CD8-positive, alpha-beta memory T cell (primary cell): Measurements from ENCODE around the gene GTF2IRD1. TPM values are rescaled to one million over a fixed set of nuclear protein-coding genes. Genes with fewer than 3 reads are reported as not detected.

Source experiments
- CTCF ChIA-PET: fragments of 350-600 bp; sonication (Branson Sonifier 250); formaldehyde crosslinking; loops from one replicate; lab custom pipeline; 2021; ENCODE audit warnings: antibody characterized with exemption; lab: Charles Lee
- POLR2A ChIA-PET: fragments of 350-600 bp; sonication (Branson Sonifier 250); formaldehyde crosslinking; loops from one replicate; lab custom pipeline; 2021; ENCODE audit warnings: antibody characterized with exemption; lab: Charles Lee
- DNase-seq, 5 donors: peaks; one replicate each; pipeline versions ENCODE4 v3.0.0 to v3.0.0-alpha.2; 2020 to 2022; ENCODE audit warnings: mixed read lengths in 1 of 5
- H3K27ac ChIP-seq: one replicate; pipeline ENCODE4 v1.7.0; 2013; ENCODE audit warnings: low read depth, mild to moderate bottlenecking, low read length, moderate library complexity
- H3K27me3 ChIP-seq: 2 replicates; pipeline ENCODE4 v1.7.0; 2013; ENCODE audit warnings: low read length, mild to moderate bottlenecking; ENCODE audit not compliant: insufficient read depth, poor library complexity, severe bottlenecking
- H3K36me3 ChIP-seq: 2 replicates; pipeline ENCODE4 v1.7.0; 2013; ENCODE audit warnings: mild to moderate bottlenecking, low read length, moderate library complexity; ENCODE audit not compliant: insufficient read depth
- H3K4me1 ChIP-seq: 2 replicates; pipeline ENCODE4 v1.7.0; 2013; ENCODE audit warnings: mild to moderate bottlenecking, low read length, moderate library complexity; ENCODE audit not compliant: insufficient read depth
- H3K4me3 ChIP-seq: 2 replicates; pipeline ENCODE4 v1.7.0; 2013; ENCODE audit warnings: mild to moderate bottlenecking, low read length
- H3K9me3 ChIP-seq: 2 replicates; pipeline ENCODE4 v1.7.0; 2013; ENCODE audit warnings: mild to moderate bottlenecking, low read length
- H3K27ac Mint-ChIP-seq, 8 donors: one replicate each; pipeline ENCODE4 v1.8.0; 2020 to 2021; ENCODE audit warnings: mixed read lengths in 8 of 8, mild to moderate bottlenecking in 6 of 8, inconsistent platforms in 3 of 8, moderate library complexity in 3 of 8
- H3K27me3 Mint-ChIP-seq, 2 donors: one replicate each; pipeline ENCODE4 v1.8.0; 2020 to 2021; ENCODE audit warnings: mixed read lengths in 2 of 2, mild to moderate bottlenecking in 1 of 2, moderate library complexity in 1 of 2
- H3K36me3 Mint-ChIP-seq, 3 donors: one replicate each; pipeline ENCODE4 v1.8.0; 2020 to 2021; ENCODE audit warnings: mixed read lengths in 3 of 3, inconsistent platforms in 1 of 3, mild to moderate bottlenecking in 1 of 3
- H3K4me1 Mint-ChIP-seq, 3 donors: one replicate each; pipeline ENCODE4 v1.8.0; 2020 to 2021; ENCODE audit warnings: mixed read lengths in 3 of 3, inconsistent platforms in 1 of 3, mild to moderate bottlenecking in 1 of 3
- H3K4me3 Mint-ChIP-seq, 7 donors: one replicate each; pipeline ENCODE4 v1.8.0; 2020 to 2021; ENCODE audit warnings: mixed read lengths in 7 of 7, mild to moderate bottlenecking in 6 of 7, moderate library complexity in 4 of 7, inconsistent platforms in 2 of 7
- H3K9me3 Mint-ChIP-seq, 5 donors: one replicate each; pipeline ENCODE4 v1.8.0; 2020 to 2022; ENCODE audit warnings: mixed read lengths in 5 of 5, mild to moderate bottlenecking in 3 of 5, moderate library complexity in 2 of 5, inconsistent platforms in 1 of 5
- polyA plus RNA-seq: library from polyadenylated mRNA; unstranded; fragments of 300-500 nt; fragmentation: Illumina TruSeq; gene quantifications from one replicate; pipeline ENCODE4 v1.2.3, GENCODE V29; 2021
- total RNA-seq, 2 experiments: library from RNA; stranded (reverse); gene quantifications; one replicate each; pipeline ENCODE4 v1.2.3, GENCODE V29; 2021

GTF2IRD1 gene
- total and polyA plus RNA-seq, 3 experiments from 2014 or later: 0.42 to 0.88 TPM; not detected in 1

- Histone ChIP-seq H3K9me3 (no peaks in the 10 kb centered on the region), H3K4me1 (no peaks in the 10 kb centered on the region), H3K36me3 (no peaks in the 10 kb centered on the region), H3K4me3 (no peak overlapping the region), H3K27me3 (no peaks in the 10 kb centered on the region), H3K27ac (no peak overlapping the region)
- peaks cover 0 to 5% (median 0%) of the 10 kb centered on the region in 3 donors for H3K4me1 Mint-ChIP-seq
- H3K4me3 Mint-ChIP-seq: no peak overlapping the region
- H3K36me3 Mint-ChIP-seq: no peaks in the 10 kb centered on the region
- POLR2A ChIA-PET: no interaction called here
- H3K9me3 Mint-ChIP-seq: no peaks in the 10 kb centered on the region
- peaks cover 4% of the 10 kb centered on the region in 2 donors for H3K27me3 Mint-ChIP-seq
- CTCF ChIA-PET: no interaction called here
- H3K27ac Mint-ChIP-seq: no peak overlapping the region
- no peak for DNase-seq
Observed at GRCh38 chr7:74570533-74571156, 116.9 kb downstream of the GTF2IRD1 start.

- H3K4me3 Mint-ChIP-seq: no peak overlapping the region
- Histone ChIP-seq H3K27me3 (no peaks in the 10 kb centered on the region), H3K36me3 (no peaks in the 10 kb centered on the region)
Observed at GRCh38 chr7:74572301-74572979, 118.7 kb downstream of the GTF2IRD1 start.

GRCh38 chr7:74573512-74573911 is 119.8 kb downstream of the GTF2IRD1 start:
- no peak overlapping the region for H3K27ac Mint-ChIP-seq
- H3K9me3 ChIP-seq: no peaks in the 10 kb centered on the region
- DNase-seq: no peak
- H3K4me3 ChIP-seq: no peak overlapping the region
- ChIA-PET CTCF (no interaction called here), POLR2A (interaction anchor here (0.6 kb wide), 1 partner anchor 59 kb away, joined by 3 read pairs; no protein-coding TSS in a partner anchor)
- peaks cover 0 to 5% (median 0%) of the 10 kb centered on the region in 3 donors for H3K4me1 Mint-ChIP-seq
- peaks cover 0 to 2% of the 10 kb centered on the region in 2 donors for H3K27me3 Mint-ChIP-seq
- no peaks in the 10 kb centered on the region for H3K36me3 ChIP-seq
- H3K36me3 Mint-ChIP-seq: no peaks in the 10 kb centered on the region
- H3K27me3 ChIP-seq: no peaks in the 10 kb centered on the region
- H3K27ac ChIP-seq: no peak overlapping the region
- no peak overlapping the region for H3K4me3 Mint-ChIP-seq
- H3K4me1 ChIP-seq: no peaks in the 10 kb centered on the region
- H3K9me3 Mint-ChIP-seq: no peaks in the 10 kb centered on the region

More at GRCh38 chr7:74572301-74572979, 118.7 kb downstream of the GTF2IRD1 start:
- no peaks in the 10 kb centered on the region for H3K9me3 Mint-ChIP-seq
- peaks cover 4% of the 10 kb centered on the region in 2 donors for H3K27me3 Mint-ChIP-seq
- peaks cover 0 to 5% (median 0%) of the 10 kb centered on the region in 3 donors for H3K4me1 Mint-ChIP-seq
- H3K9me3 ChIP-seq: no peaks in the 10 kb centered on the region
- H3K4me3 ChIP-seq: no peak overlapping the region
- no peak for DNase-seq
- no peak overlapping the region for H3K27ac Mint-ChIP-seq
- H3K4me1 ChIP-seq: no peaks in the 10 kb centered on the region
- no peaks in the 10 kb centered on the region for H3K36me3 Mint-ChIP-seq
- ChIA-PET CTCF (no interaction called here), POLR2A (no interaction called here)
- no peak overlapping the region for H3K27ac ChIP-seq

GRCh38 chr7:74575083-74575784 is 121.5 kb downstream of the GTF2IRD1 start:
- POLR2A ChIA-PET: no interaction called here
- Histone ChIP-seq H3K27me3 (no peaks in the 10 kb centered on the region), H3K4me1 (no peaks in the 10 kb centered on the region), H3K9me3 (no peaks in the 10 kb centered on the region), H3K4me3 (no peak overlapping the region), H3K36me3 (no peaks in the 10 kb centered on the region), H3K27ac (no peak overlapping the region)
- CTCF ChIA-PET: no interaction called here
- H3K4me3 Mint-ChIP-seq: no peak overlapping the region
- DNase-seq: no peak
- H3K27me3 Mint-ChIP-seq: peaks cover 0 to 2% of the 10 kb centered on the region in 2 donors
- H3K9me3 Mint-ChIP-seq: no peaks in the 10 kb centered on the region
- no peaks in the 10 kb centered on the region for H3K36me3 Mint-ChIP-seq
- H3K27ac Mint-ChIP-seq: no peak overlapping the region
- no peaks in the 10 kb centered on the region for H3K4me1 Mint-ChIP-seq

- H3K4me3 ChIP-seq: no peak overlapping the region
- H3K27ac Mint-ChIP-seq: no peak overlapping the region
- no peaks in the 10 kb centered on the region for H3K27me3 ChIP-seq
- H3K27me3 Mint-ChIP-seq: peaks cover 0 to 2% of the 10 kb centered on the region in 2 donors
- H3K9me3 Mint-ChIP-seq: no peaks in the 10 kb centered on the region
- H3K4me3 Mint-ChIP-seq: no peak overlapping the region
- CTCF ChIA-PET: no interaction called here
- H3K9me3 ChIP-seq: no peaks in the 10 kb centered on the region
- H3K4me1 Mint-ChIP-seq: no peaks in the 10 kb centered on the region
- H3K36me3 Mint-ChIP-seq: no peaks in the 10 kb centered on the region
- no peak for DNase-seq
- no peaks in the 10 kb centered on the region for H3K36me3 ChIP-seq
- H3K27ac ChIP-seq: no peak overlapping the region
- H3K4me1 ChIP-seq: no peaks in the 10 kb centered on the region
- POLR2A ChIA-PET: interaction anchor here (0.6 kb wide), 1 partner anchor 125 kb away, joined by 3 read pairs; no protein-coding TSS in a partner anchor
Observed at GRCh38 chr7:74575811-74576210, 122.1 kb downstream of the GTF2IRD1 start.

GRCh38 chr7:74579800-74580685 is 126.3 kb downstream of the GTF2IRD1 start:
- Histone ChIP-seq H3K4me1 (no peaks in the 10 kb centered on the region), H3K36me3 (no peaks in the 10 kb centered on the region), H3K9me3 (no peaks in the 10 kb centered on the region), H3K27ac (no peak overlapping the region), H3K4me3 (no peak overlapping the region), H3K27me3 (no peaks in the 10 kb centered on the region)
- H3K27me3 Mint-ChIP-seq: no peaks in the 10 kb centered on the region
- DNase-seq: no peak
- no peak overlapping the region for H3K27ac Mint-ChIP-seq
- H3K9me3 Mint-ChIP-seq: no peaks in the 10 kb centered on the region
- no peaks in the 10 kb centered on the region for H3K36me3 Mint-ChIP-seq
- H3K4me3 Mint-ChIP-seq: peak overlapping the region in 1 of 7 donors; percentile 19
- ChIA-PET CTCF (no interaction called here), POLR2A (interaction anchor here (0.6 kb wide), 1 partner anchor 13 kb away, joined by 4 read pairs; no protein-coding TSS in a partner anchor)
- no peaks in the 10 kb centered on the region for H3K4me1 Mint-ChIP-seq

- Histone ChIP-seq H3K27ac (no peak overlapping the region), H3K9me3 (no peaks in the 10 kb centered on the region), H3K27me3 (no peaks in the 10 kb centered on the region), H3K36me3 (no peaks in the 10 kb centered on the region), H3K4me1 (no peaks in the 10 kb centered on the region), H3K4me3 (no peak overlapping the region)
- DNase-seq: no peak
- no peaks in the 10 kb centered on the region for H3K27me3 Mint-ChIP-seq
- H3K4me1 Mint-ChIP-seq: no peaks in the 10 kb centered on the region
- H3K36me3 Mint-ChIP-seq: no peaks in the 10 kb centered on the region
- ChIA-PET CTCF (no interaction called here), POLR2A (no interaction called here)
- no peaks in the 10 kb centered on the region for H3K9me3 Mint-ChIP-seq
- H3K4me3 Mint-ChIP-seq: no peak overlapping the region
- no peak overlapping the region for H3K27ac Mint-ChIP-seq
Observed at GRCh38 chr7:74581916-74582440, 128.3 kb downstream of the GTF2IRD1 start.
